ENCODE data around the gene ALKBH5.

DNA sequence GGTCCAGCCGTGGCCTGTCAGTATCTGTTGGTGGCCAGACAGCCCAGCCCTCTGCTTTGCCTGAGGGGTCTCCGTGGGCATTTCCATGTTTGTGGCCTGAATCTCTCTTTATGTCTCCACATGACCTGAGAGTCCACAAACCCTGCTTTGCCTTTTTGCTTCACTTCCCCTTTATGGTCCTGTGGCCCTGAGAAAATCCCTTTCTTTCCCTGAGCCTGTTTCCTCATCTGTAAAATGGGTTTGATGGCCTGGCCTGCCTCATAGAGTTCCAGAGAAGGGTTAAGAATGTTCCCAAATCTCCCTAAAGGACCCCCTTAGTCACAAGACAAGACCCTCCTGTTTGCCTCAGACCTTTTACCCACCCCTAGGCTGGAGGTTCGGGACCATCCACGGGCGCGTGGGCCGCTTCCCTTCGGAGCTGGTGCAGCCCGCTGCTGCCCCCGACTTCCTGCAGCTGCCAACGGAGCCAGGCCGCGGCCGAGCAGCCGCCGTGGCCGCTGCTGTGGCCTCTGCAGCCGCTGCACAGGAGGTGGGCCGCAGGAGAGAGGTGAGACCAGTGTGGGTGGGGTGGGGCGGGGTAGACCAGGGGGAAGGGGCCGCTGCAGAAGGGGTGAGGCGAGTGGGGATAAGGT lies 26.2 kb upstream of the ALKBH5 start:
- no peak for TF ChIP-seq ZNF274 (IDR thresholded peaks at IDR 0.05; ENCODE audit: low read depth, low read length)
- TF ChIP-seq SUZ12 (IDR thresholded peaks at IDR 0.05; ENCODE audit: extremely low read depth, insufficient read depth, insufficient read length) = no peak
